Left ventricle myocardium inferior (tissue), 1 donor: Measurements from ENCODE around the gene RTRAF. TPM values are rescaled to one million over a fixed set of nuclear protein-coding genes. Genes with fewer than 3 reads are reported as not detected.
A peak's percentile ranks its signal among the peaks of the same experiment; 100 is the strongest.

Experiments used
- DNase-seq: peaks from one replicate; pipeline ENCODE4 v3.0.0-alpha.2; 2020
- H3K27ac ChIP-seq: fragments of 200-600 bp; replicated peaks from 2 replicates; pipeline ENCODE4 v1.8.0; 2021
- H3K27me3 ChIP-seq: fragments of 200-600 bp; 2 replicates; pipeline ENCODE4 v1.8.0; 2021; ENCODE audit warnings: low read depth
- H3K36me3 ChIP-seq: fragments of 200-600 bp; 2 replicates; pipeline ENCODE4 v1.8.0; 2021
- H3K4me1 ChIP-seq: fragments of 200-600 bp; 2 replicates; pipeline ENCODE4 v1.8.0; 2021
- H3K4me3 ChIP-seq: fragments of 200-600 bp; 2 replicates; pipeline ENCODE4 v1.8.0; 2021; ENCODE audit warnings: mild to moderate bottlenecking, moderate library complexity
- H3K9me3 ChIP-seq: fragments of 200-600 bp; replicated peaks from 2 replicates; pipeline ENCODE4 v1.8.0; 2021
- intact Hi-C: fragments of 100-400 bp; cut with micrococcal nuclease; formaldehyde crosslinking; loops from one replicate; pipeline ENCODE4 v1.11.0; 2022
- total RNA-seq: library from RNA; stranded (reverse); fragmentation: NEBNext Ultra II Directional; extraction: Animal tissue kit (Norgen Biotek cat#: 25700); gene quantifications from one replicate; pipeline ENCODE4 v1.2.1, GENCODE V29; 2021
- TF ChIP-seq, protein P1 (sequence below): fragments of 200-600 bp; IDR thresholded peaks from 2 replicates; pipeline ENCODE4 v1.8.0; 2021; ENCODE audit warnings: antibody characterized with exemption, mild to moderate bottlenecking, borderline replicate concordance
- donor health status: DM: no; HTN: yes; CAD: no; lungs with severe emphysema.

Gene RTRAF
- total RNA-seq, 1 donor from 2014 or later = 237 TPM

DNA sequence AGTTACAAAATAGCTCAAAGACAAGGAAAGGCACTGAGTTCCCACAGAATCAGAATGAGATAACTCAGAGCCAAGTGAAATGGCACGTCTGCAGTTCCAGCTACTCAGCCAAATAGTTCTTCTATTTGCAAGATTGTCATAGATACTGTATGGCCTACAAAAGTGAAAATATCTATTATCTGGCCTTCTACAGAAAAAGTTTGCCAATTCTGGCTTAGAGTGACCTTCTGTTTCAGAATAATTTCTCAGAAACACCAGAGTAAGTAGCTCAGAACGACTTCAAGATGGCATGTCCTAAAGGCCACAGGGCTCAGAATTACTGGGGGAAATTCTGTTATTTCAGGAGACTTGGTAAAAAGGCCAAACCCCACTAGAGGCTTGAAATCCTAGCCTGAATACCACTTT lies 10.7 kb upstream of the RTRAF start:
- TF ChIP-seq, protein P1, sequence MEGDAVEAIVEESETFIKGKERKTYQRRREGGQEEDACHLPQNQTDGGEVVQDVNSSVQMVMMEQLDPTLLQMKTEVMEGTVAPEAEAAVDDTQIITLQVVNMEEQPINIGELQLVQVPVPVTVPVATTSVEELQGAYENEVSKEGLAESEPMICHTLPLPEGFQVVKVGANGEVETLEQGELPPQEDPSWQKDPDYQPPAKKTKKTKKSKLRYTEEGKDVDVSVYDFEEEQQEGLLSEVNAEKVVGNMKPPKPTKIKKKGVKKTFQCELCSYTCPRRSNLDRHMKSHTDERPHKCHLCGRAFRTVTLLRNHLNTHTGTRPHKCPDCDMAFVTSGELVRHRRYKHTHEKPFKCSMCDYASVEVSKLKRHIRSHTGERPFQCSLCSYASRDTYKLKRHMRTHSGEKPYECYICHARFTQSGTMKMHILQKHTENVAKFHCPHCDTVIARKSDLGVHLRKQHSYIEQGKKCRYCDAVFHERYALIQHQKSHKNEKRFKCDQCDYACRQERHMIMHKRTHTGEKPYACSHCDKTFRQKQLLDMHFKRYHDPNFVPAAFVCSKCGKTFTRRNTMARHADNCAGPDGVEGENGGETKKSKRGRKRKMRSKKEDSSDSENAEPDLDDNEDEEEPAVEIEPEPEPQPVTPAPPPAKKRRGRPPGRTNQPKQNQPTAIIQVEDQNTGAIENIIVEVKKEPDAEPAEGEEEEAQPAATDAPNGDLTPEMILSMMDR = no peak
- Histone ChIP-seq H3K27ac (peak overlapping the region; percentile 66), H3K4me3 (no peak overlapping the region), H3K4me1 (peaks cover 7% of the 10 kb centered on the region), H3K36me3 (no peaks in the 10 kb centered on the region), H3K27me3 (no peaks in the 10 kb centered on the region), H3K9me3 (no peaks in the 10 kb centered on the region)
- intact Hi-C loops = loop anchor here (10.0 kb wide), 1 partner anchor 194 kb away; no protein-coding TSS in a partner anchor
- DNase-seq = no peak

DNA sequence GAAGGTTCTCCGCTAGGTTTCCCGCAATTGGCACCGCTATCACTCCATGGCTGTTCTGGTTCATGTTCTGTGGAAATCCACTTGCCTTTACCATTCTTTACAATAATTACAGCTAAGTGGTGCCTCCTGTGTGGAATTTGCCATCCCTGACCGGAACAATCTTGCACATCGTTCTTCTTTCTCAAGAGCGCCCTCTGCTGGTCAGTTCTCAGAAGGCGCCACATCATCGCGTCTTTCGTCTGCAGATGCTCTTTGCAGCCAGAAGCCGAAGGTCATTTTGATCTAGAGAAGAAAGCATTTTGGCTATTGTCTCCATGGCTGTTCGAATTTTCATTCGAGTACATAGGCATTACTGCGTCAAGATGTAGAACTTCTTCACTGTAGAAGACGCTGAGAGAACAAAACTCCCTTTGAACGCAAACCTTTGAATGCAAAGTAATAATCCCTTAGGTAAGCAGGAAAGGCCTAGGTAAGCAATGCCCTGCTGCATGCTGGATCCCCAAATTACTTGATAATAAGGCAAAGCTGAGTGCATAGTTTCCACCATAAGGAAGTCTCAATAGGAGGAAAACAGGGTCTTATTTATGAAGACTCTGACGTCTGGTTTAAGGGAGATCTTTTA lies 10.1 kb upstream of the RTRAF start:
- Histone ChIP-seq H3K27ac (peak overlapping the region; percentile 66), H3K4me3 (no peak overlapping the region), H3K36me3 (no peaks in the 10 kb centered on the region), H3K4me1 (peaks cover 7% of the 10 kb centered on the region), H3K27me3 (no peaks in the 10 kb centered on the region), H3K9me3 (no peaks in the 10 kb centered on the region)
- intact Hi-C loops = loop anchor here (10.0 kb wide), 1 partner anchor 194 kb away; no protein-coding TSS in a partner anchor
- peak; percentile 81 for DNase-seq
- TF ChIP-seq, protein P1 = peak; percentile 93

DNA sequence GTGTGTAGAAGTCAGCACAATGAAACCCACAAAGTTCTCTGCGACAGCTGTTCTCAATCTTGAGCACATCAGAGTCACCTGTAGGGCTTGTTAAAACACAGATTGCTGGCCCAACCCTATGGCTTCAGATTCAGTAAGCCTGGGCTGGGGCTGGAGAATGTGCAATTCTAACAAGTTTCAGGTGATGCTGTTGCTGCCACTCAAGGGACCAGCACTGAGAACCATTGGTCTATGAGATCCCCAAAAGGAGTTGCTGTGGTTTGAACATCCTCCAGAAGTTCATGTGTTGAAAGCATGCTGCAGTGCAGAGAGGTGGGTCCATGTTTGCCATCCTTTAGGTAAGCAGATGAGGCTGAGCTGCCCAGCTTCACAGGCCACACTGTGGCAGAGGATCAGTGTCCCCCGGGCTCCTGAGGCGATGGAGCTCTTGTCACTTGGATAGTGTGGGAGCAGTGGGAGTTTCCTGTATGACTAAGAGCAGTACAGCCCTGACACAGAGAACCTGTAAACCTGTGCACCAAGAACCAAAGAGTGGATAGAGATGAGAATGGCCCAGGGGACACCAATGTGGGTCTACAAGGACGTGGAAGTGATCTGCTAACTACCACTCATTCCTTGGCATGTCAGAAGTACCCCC lies 8.0 kb upstream of the RTRAF start:
- intact Hi-C loops = no loop called here
- Histone ChIP-seq H3K36me3 (no peaks in the 10 kb centered on the region), H3K4me1 (peaks cover 7% of the 10 kb centered on the region), H3K9me3 (no peaks in the 10 kb centered on the region), H3K4me3 (no peak overlapping the region), H3K27ac (no peak overlapping the region), H3K27me3 (no peaks in the 10 kb centered on the region)
- DNase-seq = no peak
- TF ChIP-seq, protein P1 = no peak

DNA sequence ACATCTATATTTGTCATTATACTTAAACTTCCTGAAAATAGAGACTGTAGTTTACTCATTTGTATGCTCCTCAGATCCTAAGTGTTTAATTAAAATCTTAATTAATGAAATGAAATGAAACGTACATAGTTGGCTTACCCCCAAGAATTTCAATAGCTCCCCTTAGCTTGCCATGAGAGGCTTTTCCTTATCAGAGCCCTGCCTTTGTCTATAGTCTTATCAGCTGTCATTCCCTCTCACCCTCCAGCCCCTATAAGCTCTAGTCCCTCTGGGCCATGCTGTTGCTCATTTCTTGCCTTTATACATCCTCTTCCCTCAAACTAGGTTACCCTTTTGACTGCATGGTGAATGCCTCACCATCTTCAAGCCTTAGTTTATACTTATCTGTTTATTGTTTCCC lies 1.1 kb upstream of the RTRAF start:
- Histone ChIP-seq H3K27ac (no peak overlapping the region), H3K27me3 (no peaks in the 10 kb centered on the region), H3K9me3 (no peaks in the 10 kb centered on the region), H3K4me1 (peaks cover 45% of the 10 kb centered on the region), H3K36me3 (peaks cover 19% of the 10 kb centered on the region), H3K4me3 (no peak overlapping the region)
- intact Hi-C loops = no loop called here
- TF ChIP-seq, protein P1 = no peak
- DNase-seq = no peak

DNA sequence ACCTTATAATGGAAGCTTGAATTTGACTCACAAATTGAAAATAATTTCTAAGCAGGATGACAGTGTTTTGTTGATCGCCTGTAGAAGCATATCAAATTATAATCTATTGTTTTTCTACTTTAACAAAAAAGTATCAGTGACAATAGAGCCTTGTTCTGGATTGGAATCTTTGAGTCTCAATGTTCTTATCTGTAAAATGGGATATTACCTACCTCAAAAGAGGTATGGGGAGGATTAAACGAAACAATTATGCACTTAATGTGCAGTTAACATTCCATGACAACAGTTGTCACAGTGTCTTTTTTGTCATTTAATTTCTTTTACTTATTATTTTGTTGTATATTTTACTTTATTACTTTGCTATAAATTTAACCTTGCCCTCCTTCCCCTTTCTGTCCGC lies 1.1 kb downstream of the RTRAF start:
- H3K27me3 ChIP-seq = no peaks in the 10 kb centered on the region
- TF ChIP-seq, protein P1 = no peak
- peak overlapping the region; percentile 92 for H3K27ac ChIP-seq
- intact Hi-C loops = no loop called here
- no peak for DNase-seq
- no peaks in the 10 kb centered on the region for H3K9me3 ChIP-seq
- peaks cover 37% of the 10 kb centered on the region for H3K36me3 ChIP-seq
- peaks cover 67% of the 10 kb centered on the region for H3K4me1 ChIP-seq
- peak overlapping the region; percentile 89 for H3K4me3 ChIP-seq
